Lower lobe of right lung (tissue), 2 donors: ENCODE data around the gene PDE5A. TPM values are rescaled to one million over a fixed set of nuclear protein-coding genes. Genes with fewer than 3 reads are reported as not detected.

Source experiments
- ATAC-seq, 2 donors: fragments of 200-7000 bp; cut with Tn5 transposase; one replicate each; pipeline ENCODE4 v1.9.1; 2020 to 2022; ENCODE audit warnings: mild to moderate bottlenecking in 2 of 2, moderate library complexity in 2 of 2
- DNase-seq: peaks from one replicate; pipeline ENCODE4 v3.0.0-alpha.2; 2020
- H3K27ac ChIP-seq: fragments of 200-600 bp; one replicate; pipeline ENCODE4 v1.8.0; 2022
- H3K27me3 ChIP-seq: fragments of 200-600 bp; one replicate; pipeline ENCODE4 v1.8.0; 2022; ENCODE audit warnings: low read depth
- H3K36me3 ChIP-seq: fragments of 200-600 bp; one replicate; pipeline ENCODE4 v1.8.0; 2022; ENCODE audit warnings: mild to moderate bottlenecking
- H3K4me1 ChIP-seq: fragments of 200-600 bp; one replicate; pipeline ENCODE4 v1.8.0; 2022
- H3K4me3 ChIP-seq: fragments of 200-600 bp; one replicate; pipeline ENCODE4 v1.8.0; 2022; ENCODE audit warnings: mild to moderate bottlenecking
- H3K9me3 ChIP-seq: fragments of 200-600 bp; one replicate; pipeline ENCODE4 v1.8.0; 2022
- intact Hi-C: fragments of 100-400 bp; cut with DNase I; formaldehyde crosslinking; loops from one replicate; pipeline ENCODE4 v1.11.0; 2022
- total RNA-seq: library from RNA; stranded (reverse); fragmentation: NEBNext Ultra II Directional; extraction: Animal tissue kit (Norgen Biotek cat#: 25700); gene quantifications from one replicate; pipeline ENCODE4 v1.2.1, GENCODE V29; 2021
- TF ChIP-seq, protein P1 (sequence below): fragments of 200-600 bp; IDR thresholded peaks from one replicate; pipeline ENCODE4 v1.8.0; 2022; ENCODE audit warnings: antibody characterized with exemption, mild to moderate bottlenecking
- donor health status: DM: no; HTN: yes; CAD: no; lungs with severe emphysema.

PDE5A gene
- total RNA-seq, 1 donor from 2014 or later, result 39.8 TPM

DNA sequence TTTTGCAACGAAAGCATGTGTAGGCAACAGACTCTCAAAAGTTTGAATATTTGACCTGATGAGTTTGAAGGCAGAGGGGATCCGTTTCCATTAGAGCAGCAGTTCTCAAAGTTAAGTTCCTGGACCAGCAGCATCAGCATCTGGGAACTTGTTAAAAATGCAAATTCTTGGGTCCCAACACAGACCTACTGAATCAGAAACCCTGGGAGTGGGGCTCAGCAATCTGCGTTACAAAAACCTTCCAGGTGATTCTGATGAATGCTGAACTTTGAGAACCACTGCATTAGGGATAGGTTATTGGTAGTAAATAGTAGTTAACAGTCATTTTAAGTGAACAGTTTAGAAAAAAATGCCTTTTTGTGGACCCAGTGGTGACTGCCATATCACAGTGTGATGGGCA, 98.8 kb downstream of the PDE5A start:
- no peak overlapping the region for H3K4me3 ChIP-seq
- no peaks in the 10 kb centered on the region for H3K9me3 ChIP-seq
- no peak overlapping the region for H3K27ac ChIP-seq
- H3K27me3 ChIP-seq, result no peaks in the 10 kb centered on the region
- TF ChIP-seq, protein P1, sequence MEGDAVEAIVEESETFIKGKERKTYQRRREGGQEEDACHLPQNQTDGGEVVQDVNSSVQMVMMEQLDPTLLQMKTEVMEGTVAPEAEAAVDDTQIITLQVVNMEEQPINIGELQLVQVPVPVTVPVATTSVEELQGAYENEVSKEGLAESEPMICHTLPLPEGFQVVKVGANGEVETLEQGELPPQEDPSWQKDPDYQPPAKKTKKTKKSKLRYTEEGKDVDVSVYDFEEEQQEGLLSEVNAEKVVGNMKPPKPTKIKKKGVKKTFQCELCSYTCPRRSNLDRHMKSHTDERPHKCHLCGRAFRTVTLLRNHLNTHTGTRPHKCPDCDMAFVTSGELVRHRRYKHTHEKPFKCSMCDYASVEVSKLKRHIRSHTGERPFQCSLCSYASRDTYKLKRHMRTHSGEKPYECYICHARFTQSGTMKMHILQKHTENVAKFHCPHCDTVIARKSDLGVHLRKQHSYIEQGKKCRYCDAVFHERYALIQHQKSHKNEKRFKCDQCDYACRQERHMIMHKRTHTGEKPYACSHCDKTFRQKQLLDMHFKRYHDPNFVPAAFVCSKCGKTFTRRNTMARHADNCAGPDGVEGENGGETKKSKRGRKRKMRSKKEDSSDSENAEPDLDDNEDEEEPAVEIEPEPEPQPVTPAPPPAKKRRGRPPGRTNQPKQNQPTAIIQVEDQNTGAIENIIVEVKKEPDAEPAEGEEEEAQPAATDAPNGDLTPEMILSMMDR, result no peak
- no peak for ATAC-seq
- intact Hi-C loops, result no loop called here
- no peaks in the 10 kb centered on the region for H3K36me3 ChIP-seq
- peaks cover 11% of the 10 kb centered on the region for H3K4me1 ChIP-seq
- DNase-seq, result no peak

DNA sequence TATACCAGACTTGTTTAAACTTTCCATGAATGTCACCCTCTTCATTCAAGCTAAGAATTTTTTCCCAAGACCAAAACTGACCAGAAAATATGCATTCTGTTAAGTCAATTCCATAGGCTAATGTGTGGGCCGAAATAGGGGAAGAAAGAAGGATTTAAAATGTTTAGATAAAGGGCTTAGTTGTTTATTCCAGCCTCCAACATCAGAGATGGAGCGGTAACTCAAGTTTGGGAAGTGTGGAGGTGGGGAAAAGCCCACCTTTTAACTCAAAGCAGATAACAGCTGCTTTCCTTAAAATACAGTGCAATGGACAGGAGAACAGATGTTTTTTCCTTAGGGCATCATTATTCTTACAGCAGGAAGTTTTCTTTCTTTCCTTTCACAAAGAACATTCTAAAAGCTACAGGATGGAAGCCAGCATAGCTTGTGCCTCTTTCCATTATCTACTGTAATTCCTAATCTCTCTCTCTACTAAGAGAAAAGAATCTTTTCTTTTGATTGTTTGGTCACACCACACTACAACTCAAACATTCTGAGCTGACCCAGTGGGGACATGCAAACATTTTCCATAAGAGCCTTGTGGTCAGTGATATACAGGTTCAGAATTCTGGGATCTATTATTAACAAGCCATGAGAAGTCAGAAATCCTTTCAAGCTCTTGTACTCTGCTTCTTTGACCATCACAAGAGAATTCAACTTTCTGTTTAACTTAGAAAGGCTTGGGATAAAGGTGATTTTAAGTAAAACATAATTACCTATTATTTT, 101.6 kb downstream of the PDE5A start:
- DNase-seq (no peak), ATAC-seq (no peak)
- TF ChIP-seq, protein P1, result no peak
- no peak overlapping the region for H3K27ac ChIP-seq
- no peaks in the 10 kb centered on the region for H3K27me3 ChIP-seq
- H3K4me3 ChIP-seq, result no peak overlapping the region
- intact Hi-C loops, result no loop called here
- no peaks in the 10 kb centered on the region for H3K9me3 ChIP-seq
- peaks cover 11% of the 10 kb centered on the region for H3K4me1 ChIP-seq
- H3K36me3 ChIP-seq, result peaks cover 9% of the 10 kb centered on the region

DNA sequence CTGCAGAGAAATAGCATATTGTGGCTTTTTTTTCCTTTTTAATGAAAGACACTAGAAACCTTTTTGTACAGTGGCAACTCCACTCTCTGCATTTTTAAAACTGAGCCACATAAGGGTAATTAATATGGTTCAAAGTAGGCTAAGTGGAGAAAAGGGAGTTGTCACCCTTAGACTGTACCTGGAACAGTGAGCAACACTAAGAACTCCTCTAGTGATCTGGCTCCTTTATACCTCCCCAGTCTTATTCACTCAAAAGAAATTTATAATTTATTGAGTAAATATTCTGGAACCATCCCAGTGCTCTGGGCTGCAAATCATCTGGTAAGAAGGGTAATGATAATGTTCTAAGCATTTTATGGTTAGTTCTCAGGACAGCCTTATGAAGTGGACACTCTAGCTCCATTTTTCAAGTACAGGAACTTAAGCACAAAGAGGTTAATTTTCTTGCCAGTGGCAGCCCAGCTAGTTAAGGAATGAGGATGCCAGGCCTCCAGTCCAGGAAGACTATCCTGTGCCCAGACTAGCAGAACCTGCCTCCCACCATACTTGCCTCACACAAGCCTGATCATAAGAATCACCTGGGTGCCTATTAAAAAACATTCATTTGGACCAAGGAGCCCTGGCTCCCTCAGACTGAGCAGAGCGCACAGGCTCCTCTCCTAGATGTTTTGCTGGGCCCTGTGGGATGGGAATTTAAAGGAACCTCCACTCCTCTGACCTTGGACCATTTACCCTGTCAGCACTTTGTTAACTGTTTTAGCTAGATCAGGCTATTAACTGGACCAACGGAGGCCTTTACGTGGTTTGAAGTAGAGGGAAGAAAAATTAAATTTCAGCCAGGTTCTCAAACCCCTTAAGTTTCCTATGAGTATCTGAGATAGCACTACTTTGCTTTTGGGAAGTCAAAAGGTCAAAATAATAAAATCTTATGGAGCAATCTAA, 102.6 kb downstream of the PDE5A start:
- no peak overlapping the region for H3K27ac ChIP-seq
- DNase-seq (no peak), ATAC-seq (no peak)
- H3K4me1 ChIP-seq, result peaks cover 11% of the 10 kb centered on the region
- peaks cover 12% of the 10 kb centered on the region for H3K36me3 ChIP-seq
- H3K27me3 ChIP-seq, result no peaks in the 10 kb centered on the region
- intact Hi-C loops, result no loop called here
- H3K9me3 ChIP-seq, result no peaks in the 10 kb centered on the region
- TF ChIP-seq, protein P1, result no peak
- H3K4me3 ChIP-seq, result no peak overlapping the region

DNA sequence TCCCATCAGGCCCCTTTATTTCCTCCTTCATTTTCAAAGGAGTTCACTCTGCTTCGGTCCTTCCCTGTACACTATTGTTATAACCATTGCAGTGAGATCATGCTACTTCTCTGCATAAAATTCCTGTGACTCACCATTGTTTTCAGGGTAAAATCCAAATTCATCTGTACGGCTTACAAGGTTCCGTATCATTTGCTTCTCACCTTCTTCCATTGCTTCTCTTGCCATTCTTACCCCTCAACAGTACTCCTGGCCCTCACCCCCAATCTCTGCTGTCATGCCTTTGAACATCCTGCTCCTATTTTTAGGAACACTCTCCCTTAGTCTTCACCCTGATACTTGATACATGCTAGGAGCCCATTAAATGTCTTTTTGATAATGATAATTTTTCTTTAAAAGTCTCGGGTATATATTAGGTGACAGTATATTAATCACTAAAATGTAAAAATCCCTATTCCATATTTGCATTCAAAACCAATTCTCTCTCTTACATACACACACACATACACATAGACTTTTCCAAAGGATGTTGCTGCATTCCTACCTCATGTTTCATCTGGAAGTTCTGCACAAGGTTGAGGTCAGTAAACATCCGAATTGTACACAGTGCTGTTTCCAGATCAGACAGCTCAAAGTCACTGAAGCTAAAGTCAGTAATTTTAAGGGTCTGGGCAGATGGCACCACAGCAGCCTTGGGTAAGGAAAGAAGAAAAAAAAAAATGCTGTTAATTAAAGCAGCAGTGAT, 103.4 kb downstream of the PDE5A start:
- intact Hi-C loops, result no loop called here
- Histone ChIP-seq H3K4me3 (no peak overlapping the region), H3K27me3 (no peaks in the 10 kb centered on the region), H3K36me3 (peaks cover 21% of the 10 kb centered on the region), H3K4me1 (peaks cover 11% of the 10 kb centered on the region), H3K9me3 (no peaks in the 10 kb centered on the region), H3K27ac (no peak overlapping the region)
- no peak for DNase-seq
- no peak for ATAC-seq
- TF ChIP-seq, protein P1, result no peak

DNA sequence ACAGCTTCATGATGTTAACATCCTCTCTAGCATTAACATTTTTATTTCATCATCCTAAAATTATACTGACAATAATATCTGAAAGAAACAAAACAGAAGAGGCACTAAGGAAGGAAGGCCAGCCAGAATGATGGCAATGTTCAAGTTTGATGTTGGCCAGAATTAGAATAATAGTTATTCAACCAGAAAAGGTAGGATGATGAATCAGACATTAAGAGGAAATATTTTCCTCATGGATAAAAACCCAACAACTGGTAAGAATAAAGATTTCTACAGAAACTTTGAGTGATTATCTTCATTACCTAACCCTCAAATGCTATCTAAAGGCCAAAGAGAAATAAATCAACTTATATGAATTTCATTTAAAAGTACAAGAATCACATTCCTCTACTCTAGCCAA, 105.2 kb downstream of the PDE5A start:
- no peaks in the 10 kb centered on the region for H3K9me3 ChIP-seq
- DNase-seq (no peak), ATAC-seq (no peak)
- H3K4me1 ChIP-seq, result peaks cover 19% of the 10 kb centered on the region
- H3K4me3 ChIP-seq, result no peak overlapping the region
- H3K36me3 ChIP-seq, result peaks cover 38% of the 10 kb centered on the region
- intact Hi-C loops, result no loop called here
- TF ChIP-seq, protein P1, result no peak
- no peak overlapping the region for H3K27ac ChIP-seq
- H3K27me3 ChIP-seq, result no peaks in the 10 kb centered on the region
